Measurements from ENCODE around the gene RAB3IL1.

RAB3IL1 gene

GRCh38 chr11:61918938-61919704, 1.8 kb upstream of the RAB3IL1 start:
- DNase-seq (ENCODE audit: low read depth), result no peak

- DNase-seq (ENCODE audit: low read depth), result no peak
These were observed 1.0 kb upstream of the RAB3IL1 start for GRCh38 chr11:61918251-61918937.

- no peak for DNase-seq (ENCODE audit: low read depth)
These were observed 531 bp downstream of the RAB3IL1 start for GRCh38 chr11:61916737-61917333.

GRCh38 chr11:61914471-61915171, 2.7 kb downstream of the RAB3IL1 start:
- no peak for DNase-seq (ENCODE audit: low read depth)

- no peak for DNase-seq (ENCODE audit: low read depth)
These were observed 3.5 kb downstream of the RAB3IL1 start for GRCh38 chr11:61913699-61914395.

- DNase-seq (ENCODE audit: low read depth), result no peak
These were observed 4.2 kb downstream of the RAB3IL1 start for GRCh38 chr11:61912991-61913698.

GRCh38 chr11:61912530-61912898, 4.9 kb downstream of the RAB3IL1 start:
- DNase-seq (ENCODE audit: low read depth), result no peak

GRCh38 chr11:61911701-61912529, 5.5 kb downstream of the RAB3IL1 start:
- no peak for DNase-seq (ENCODE audit: low read depth)

GRCh38 chr11:61911128-61911700, 6.2 kb downstream of the RAB3IL1 start:
- DNase-seq (ENCODE audit: low read depth), result no peak

GRCh38 chr11:61910187-61911127, 6.9 kb downstream of the RAB3IL1 start:
- DNase-seq (ENCODE audit: low read depth), result no peak

GRCh38 chr11:61908730-61909316, 8.5 kb downstream of the RAB3IL1 start:
- no peak for DNase-seq (ENCODE audit: low read depth)

GRCh38 chr11:61907871-61908729, 9.3 kb downstream of the RAB3IL1 start:
- DNase-seq (ENCODE audit: low read depth), result no peak

- no peak for DNase-seq (ENCODE audit: low read depth)
These were observed 10.1 kb downstream of the RAB3IL1 start for GRCh38 chr11:61907282-61907681.

- no peak for DNase-seq (ENCODE audit: low read depth)
These were observed 10.8 kb downstream of the RAB3IL1 start for GRCh38 chr11:61906522-61906909.

GRCh38 chr11:61905801-61906521, 11.4 kb downstream of the RAB3IL1 start:
- no peak for DNase-seq (ENCODE audit: low read depth)

GRCh38 chr11:61905067-61905696, 12.2 kb downstream of the RAB3IL1 start:
- DNase-seq (ENCODE audit: low read depth), result no peak
